ENCODE data around the gene ME2.
A peak's percentile ranks its signal among the peaks of the same experiment; 100 is the strongest.
"Not testable (repeated sequence)": the region's sequence is repeated elsewhere in the genome, so short reads cannot be mapped to it uniquely, and the experiment has no call there.

ME2 gene

DNA sequence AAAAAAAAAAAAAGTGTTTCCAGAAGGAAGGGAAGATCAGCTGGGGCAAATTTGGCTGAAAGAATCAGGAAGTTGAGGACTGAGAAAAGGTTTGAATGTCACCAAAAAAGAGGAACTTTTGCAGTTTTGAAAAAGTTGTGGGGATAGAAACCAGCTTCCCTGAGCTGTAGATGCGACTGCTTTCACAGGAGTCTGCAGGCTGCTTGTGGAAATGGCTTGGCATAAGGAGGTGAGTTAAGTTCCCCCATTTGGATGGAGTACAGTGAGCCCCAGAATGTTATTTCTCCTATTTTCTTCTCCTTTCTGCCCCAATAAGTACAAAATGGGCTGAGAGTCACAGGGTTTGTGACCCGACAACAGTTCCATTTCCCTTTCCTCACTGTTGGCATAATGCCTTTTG, 16.5 kb upstream of the ME2 start:
- DNase-seq: no peak

DNA sequence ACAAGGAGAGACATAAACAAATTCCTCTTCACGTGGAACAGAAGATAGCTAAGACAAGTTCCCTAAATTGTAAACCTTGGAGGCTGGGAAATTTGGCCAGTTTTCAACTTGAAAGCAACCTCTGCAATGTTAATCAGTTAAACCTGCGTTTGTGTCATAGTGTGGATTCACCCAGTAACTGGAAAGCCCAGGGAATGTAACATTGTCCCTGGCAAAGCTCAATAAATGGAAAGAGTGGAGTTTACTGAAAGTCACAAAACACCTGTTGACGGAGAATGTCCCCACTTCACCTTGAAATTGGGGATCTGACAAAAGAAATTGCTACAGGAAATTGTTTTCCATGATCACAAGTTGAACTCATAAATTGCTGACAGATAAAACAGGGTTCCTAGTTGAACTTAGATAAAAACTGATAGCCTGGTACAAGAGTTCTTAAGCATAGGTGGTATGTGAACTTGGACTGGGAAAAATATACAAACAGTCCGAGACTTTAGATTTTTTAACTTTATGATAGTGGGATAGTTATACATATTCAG, 15.0 kb upstream of the ME2 start:
- no peak for DNase-seq

DNA sequence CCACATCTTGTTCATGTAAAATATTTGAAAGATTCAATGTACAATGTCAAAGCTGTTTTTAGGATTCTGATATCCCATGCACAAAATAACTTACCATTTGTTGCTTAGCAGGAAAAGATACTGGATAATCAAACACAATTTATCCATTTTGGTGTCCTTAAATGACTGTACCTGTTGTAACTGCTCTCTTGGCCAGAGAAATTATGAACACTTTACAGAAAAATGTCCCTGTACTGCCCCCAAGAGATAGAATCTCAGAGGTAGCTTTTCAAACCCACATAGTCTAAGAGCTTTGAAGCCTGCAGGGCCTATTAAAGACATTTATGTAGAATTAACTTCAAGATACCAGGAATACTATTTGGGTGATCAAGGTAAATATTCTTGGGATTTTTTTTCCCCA, 12.2 kb upstream of the ME2 start:
- peak in 1 of 5 experiments; percentile 6 for DNase-seq

DNA sequence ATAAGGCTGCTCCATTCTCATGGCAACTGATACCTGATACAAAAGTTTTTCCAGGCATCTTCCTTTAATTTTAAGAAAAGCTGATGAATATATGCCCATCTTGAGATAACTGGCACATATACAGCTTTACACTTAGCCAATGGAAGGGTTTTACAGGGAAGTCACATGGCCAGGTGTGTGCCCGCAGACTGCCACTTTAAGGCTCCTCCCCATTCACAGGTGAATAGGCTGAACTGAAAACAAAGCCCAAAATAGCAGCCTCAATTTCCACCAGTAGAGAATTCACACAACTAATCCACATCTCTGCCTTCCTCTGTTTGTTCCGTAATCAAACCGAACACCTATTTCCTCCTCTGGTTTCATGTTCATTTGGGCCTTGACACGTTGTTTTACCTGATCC, 9.8 kb upstream of the ME2 start:
- DNase-seq: no peak

DNA sequence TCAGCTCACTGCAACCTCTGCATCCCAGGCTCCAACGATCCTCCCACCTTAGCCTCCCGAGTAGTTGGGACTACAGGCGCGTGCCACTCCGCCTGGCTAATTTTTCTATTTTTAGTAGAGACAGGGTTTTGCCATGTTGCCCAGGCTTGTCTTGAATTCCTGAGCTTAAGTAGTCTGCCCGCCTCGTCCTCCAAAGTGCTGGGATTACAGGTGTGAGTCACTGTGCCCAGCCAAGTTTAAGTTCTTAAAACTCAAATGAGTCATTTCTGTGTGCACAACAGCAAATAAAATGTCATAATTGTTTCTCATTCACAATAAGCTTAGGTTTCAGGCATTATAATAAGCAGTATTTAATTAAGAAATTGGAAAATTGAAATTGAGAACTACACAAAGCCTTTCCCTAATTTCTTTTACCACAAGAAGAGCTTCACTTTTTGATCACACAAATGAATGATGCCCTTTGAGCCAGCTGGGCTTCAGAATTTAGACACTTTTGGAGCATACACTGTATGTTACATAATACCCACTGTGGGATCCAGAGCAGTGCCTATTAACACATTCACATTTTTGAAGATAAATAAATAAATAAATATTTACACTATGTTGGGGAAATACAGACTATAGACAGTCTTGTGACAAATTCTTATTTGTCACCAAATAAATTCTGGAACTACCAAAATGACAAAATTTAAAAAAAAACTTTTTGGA, 8.6 kb upstream of the ME2 start:
- DNase-seq: no peak

DNA sequence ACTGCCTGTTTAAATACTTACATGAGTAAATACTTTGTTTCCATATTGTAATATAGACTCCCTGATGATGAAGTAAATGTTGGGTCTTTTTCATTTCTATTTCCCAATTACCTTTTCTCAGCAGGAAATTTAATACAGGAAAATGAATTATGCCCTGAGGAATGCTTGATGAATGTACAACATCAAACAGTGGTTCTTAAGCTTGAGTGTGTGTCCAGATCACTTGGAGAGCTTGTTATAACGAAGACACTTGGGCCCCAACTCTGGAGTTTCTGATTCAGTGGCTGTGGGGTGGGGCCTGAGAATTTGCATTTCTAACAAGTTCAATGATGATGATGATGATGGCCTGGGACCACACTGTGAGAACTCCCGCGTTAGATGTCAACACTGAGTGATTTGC, 7.1 kb upstream of the ME2 start:
- DNase-seq: no peak

DNA sequence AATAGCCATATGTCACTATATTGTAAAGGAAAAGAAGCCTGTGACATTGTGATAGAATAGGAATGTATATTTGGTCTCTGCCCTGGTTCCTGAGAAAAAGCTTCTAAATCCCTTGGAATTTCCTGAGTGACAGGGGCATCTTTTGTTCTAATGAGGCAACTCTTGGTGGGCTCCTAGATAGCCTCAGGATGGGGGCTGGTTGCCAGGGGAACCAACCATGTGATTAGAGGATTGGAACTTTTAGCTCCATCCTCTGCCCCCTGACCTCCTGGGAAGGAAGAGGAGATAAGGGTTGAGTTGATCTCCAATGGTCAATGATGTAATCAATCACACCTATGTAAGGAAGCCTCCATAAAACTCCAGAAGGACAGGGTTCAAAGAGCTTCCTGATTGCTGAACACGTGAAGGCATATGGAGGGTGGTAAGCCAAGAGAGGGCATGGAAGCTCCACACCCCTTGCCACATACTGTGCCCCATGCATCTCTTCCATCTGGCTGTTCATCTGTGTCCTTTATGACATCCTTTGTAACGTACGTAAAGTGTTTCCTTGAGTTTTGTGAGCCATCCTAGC, 2.9 kb upstream of the ME2 start:
- DNase-seq: no peak

DNA sequence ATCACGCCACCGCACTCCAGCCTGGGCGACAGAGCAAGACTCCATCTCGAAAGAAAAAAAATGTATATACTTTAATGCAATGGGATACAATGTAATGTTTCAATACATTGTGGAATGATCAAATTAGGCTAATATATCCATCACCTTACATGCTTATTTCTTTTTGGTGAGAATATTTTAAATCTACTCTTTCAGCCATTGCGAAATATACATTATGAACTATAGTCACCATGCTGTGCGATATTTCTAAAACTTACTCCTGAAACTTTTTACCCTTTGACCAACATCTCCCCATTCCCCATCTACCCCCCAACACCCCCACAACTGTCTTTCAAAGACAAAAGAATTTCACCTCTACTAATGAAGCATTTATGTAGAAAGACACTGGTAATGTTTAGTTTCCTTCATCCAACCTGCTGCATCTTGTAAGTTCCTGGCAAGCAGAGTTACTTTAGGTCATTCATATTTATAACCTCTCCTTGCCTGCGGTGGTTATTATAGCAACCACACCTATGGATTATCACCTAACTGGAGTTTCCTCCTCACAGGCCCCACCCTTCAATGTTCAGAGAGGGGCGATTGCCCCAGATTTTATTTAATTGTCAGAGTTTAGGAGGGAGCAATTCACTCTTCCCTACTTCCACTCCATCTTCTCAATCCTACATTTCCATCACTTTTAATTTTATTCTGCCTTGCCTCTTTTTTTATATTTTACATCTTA, 1.2 kb upstream of the ME2 start:
- DNase-seq: peak in 1 of 5 experiments; percentile 37

DNA sequence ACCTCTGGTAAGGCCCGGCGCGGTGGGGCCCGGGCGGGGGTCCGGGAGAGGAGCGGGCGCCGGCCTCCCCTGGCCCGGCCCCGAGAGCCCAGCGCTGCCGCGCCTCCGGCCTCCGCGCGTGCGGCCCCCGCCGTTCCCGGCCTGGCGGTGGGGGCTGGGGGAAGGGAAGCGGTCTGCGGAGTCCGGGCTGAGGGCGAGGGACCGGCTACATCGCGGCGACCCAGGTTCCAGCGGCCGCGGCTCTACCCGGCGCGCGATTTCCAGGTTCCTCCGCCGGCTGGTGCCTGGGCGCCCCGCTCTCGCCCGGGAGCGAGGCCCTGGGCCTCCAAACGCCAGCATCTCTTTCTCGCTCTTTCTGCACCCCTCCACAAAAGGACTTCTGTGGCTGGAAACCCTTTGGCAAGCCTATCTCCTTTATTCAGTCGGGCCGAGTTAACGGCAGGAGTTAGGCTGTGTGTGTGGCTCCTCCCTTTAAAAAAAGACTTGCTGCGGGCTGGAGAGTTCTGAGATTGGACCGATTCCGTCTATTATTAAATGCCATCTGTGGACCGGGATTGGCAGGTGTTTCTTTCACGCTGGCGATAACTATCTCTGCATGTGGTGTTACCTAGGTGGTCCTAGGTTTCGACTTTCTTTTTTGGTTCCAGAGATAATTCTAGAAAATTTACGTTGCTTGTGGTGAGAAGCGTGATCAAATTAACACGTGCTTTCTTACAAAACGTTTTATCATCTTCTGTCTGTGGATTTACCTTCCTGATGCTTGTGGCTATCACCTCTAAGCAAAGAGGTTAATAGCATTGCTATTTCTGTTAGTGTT, 592 bp downstream of the ME2 start:
- peak in 3 of 5 experiments; percentile 15 to 75 (median 73) for DNase-seq

DNA sequence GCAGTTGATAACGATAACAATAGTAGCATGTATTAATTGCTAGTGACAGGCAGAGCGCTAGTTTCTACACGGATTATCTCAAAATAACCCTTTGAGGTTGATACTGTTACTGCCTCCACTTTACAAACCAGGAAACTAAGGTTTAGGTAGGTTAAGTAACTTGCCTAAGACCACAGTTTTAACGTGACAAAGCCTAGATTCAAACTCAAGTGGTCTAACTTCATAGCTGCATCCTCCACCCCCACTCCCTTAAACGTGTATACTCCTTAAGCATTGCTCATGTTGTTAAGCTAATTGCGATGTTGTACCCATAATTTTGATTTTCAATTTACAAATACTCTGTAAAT, 1.2 kb downstream of the ME2 start:
- no peak for DNase-seq

DNA sequence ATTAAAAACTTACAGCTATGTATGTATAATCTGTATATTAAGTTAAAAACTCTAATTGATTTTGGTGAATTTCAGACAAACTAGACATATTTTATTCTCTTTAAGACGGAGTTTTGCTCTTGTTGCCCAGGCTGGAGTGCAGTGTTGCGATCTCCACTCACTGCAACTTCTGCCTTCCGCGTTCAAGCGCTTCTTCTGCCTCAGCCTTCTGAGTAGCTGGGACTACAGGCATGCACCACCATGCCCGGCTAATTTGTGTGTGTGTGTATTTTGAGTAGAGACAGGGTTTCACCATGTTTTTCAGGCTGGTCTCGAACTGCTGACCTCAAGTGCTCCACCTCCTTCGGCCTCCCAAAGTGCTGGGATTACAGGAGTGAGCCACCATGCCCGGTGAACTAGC, 2.0 kb downstream of the ME2 start:
- not testable (repeated sequence) for DNase-seq

DNA sequence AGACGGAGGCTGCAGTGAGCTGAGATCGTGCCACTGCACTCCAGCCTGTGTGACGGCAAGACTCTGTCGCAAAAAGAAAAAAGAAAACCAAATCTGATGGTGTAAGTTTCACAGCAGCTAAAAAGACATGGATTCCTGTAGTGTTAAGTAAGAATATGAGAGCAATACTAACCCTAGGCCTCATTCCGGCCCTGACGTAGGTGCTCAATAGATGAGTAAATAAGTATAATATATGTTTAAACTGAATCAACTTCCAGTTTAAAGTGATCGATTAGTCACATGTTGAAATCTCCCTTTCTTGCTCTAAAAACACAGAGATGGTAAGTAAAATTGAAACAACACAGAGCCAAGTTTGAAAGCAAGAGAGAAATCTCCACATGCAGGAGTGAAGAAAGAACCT, 8.0 kb downstream of the ME2 start:
- no peak for DNase-seq

DNA sequence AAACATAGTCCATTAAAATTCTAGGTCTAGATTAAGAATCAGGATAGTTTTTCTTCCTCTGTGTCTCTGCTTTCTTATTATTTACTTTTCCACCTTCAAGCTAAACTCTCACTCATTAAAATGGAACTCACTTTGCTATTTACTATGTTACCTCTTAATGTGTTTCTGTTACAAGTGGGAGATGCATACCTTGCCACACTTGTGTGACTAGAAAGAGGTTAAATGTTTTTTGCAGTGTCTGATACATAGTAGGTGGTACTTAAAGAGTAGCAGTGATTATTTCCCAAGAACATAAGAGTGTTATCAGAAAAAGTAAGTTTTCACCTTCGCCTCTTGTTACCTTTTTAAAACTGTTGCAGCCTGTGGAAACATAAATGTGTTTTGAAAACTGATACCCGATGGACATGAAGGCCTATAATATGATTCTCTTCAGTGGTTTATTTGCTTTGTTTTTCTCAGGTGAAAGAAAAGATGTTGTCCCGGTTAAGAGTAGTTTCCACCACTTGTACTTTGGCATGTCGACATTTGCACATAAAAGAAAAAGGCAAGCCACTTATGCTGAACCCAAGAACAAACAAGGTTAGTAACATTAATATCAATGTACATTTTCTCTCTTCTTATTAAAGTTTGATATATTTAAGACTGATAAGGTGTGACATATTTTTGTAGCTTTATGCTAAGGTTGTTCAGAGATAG, 16.6 kb downstream of the ME2 start:
- DNase-seq: no peak

DNA sequence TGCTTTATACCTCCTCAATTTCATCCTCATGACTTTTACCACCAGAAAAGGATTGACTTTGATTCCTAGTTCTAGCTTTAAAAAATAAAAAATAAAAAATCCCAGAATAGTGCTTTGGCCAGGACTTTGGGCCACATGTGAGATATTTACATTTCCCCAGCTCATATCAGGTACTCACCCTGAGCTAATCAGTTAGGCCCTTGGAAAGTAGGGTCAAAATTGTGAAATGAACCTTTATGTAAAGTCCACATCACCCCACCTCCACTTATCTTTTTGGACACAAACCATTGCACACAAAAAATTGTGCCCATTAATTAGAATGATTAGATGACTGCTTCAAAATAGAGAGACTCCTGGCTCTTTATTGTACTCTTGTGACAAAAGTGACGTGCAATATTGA, 17.2 kb downstream of the ME2 start:
- no peak for DNase-seq

DNA sequence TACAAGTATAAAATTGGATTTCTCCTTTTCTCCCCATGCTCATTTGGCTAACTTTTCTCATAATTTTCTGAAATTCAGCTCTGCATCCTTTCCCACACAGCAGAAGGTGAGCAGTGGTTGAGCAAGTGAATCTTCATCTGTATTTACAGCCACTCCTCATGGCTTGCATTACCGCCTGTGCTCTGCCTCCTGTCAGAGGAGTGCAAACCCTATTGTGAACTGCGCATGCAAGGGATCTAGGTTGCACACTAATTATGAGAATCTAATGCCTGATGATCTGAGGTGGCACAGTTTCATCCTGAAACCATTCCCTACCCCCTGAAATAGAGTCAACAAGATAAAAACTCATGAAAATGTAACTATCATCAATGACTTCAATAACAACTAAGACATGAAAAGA, 20.0 kb downstream of the ME2 start:
- no peak for DNase-seq

DNA sequence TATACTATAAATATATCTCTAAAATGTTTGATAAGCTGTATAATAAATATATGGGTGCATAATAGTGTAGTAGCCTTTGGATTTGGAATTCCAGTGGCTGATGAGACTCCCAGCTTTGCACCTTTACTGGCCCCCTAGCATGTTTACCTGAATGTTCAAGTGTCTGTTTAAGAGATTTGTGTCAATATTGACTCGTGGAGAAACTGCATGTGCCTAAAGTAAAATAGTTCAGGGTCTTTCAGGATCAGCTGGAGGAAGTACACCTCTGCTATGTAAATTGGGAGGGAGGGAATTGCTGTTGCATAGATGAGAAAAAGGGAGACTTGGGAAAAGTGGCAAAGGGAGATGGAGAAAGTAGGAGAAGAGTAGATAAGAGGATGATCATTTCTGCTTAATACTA, 23.9 kb downstream of the ME2 start:
- no peak for DNase-seq

DNA sequence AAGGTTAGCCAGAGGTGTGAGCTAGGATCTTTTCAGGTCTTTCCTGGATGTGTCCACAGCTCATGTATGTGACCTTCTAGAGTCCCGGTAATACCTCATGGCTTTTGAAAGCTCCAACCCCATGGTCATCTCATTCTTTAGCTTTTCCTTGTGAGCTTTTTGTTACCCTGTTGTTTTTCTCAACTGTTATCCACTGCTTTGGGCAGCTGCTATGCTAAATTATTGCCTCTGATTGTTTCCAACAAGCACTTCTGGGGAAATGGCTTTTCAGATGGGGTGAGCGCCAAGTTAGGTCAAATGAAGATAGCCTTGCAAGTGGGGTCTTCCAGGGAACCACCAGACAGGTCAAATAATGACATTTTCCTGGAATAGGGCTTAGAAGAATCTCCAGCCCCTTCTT, 27.9 kb downstream of the ME2 start:
- no peak for DNase-seq

DNA sequence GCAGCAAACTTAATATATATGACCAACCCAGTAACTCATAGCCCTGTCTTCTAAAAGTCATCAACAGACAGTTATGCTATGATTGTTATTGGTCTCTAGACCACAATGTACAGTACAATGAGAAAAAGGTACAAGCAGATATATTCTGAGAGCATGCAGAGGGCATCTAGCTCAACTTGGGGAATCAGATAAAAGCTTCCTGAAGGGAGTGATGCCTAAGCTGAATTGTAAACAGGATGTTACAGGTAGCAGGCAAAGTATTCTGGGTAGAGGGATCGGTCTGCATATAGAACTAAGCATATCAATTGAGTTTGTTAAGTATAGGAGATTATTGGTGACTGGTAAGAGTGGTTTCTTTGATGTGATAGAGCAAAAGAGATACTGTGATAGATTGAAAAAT, 30.3 kb downstream of the ME2 start:
- DNase-seq: peak in 1 of 5 experiments; percentile 64

DNA sequence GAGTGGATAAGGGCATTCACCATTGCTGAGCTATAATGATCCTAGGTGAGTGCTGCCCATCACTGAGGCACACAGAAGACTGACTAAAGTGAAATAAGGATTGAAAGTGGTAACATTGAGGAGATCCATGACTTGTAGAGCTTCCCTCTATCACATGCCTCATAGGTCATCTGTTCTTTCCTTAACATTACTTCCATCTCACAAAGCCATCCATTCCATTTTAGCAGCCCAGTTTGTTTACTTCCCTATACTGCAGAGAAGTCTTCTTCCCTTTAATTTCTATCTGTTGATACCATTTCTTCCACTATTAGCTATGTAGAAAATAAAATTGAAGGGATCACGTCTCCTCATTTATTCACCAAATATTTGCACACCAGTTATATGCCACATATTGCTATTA, 32.1 kb downstream of the ME2 start:
- DNase-seq: no peak

DNA sequence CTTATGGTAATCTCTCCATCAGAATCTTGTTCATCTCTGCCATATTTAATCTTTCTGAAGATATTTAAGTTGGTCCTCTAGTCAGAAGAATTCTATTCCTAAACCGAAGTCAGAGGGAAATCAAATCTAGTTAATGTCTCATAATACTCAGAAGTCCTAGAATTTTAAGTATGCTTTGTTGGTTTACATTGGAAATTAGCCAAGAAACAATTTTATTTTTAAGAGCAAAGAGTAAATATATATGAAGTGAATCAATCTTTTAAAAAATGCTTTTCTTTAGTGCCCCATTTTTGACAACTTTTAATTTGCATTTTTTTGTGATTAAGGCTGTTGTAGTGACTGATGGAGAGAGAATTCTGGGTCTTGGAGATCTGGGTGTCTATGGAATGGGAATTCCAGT, 38.1 kb downstream of the ME2 start:
- DNase-seq: no peak

DNA sequence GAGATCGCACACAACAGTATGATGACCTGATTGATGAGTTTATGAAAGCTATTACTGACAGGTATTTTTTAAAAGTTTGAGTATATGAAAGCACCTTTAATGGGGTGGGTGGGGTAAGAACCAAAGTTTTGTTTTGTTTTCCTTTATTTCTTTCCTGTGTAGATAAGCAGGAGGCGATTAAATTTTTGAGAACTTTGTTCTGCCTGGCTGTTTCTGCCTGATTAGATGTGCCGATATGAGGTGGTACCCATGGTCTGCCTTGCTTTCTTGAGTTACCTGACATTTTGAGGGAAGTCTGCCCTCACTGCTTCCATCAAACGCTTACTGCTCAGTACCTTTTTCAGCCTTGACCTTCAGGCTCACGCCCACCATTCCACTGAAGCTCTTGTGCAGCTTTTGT, 39.2 kb downstream of the ME2 start:
- DNase-seq: no peak

DNA sequence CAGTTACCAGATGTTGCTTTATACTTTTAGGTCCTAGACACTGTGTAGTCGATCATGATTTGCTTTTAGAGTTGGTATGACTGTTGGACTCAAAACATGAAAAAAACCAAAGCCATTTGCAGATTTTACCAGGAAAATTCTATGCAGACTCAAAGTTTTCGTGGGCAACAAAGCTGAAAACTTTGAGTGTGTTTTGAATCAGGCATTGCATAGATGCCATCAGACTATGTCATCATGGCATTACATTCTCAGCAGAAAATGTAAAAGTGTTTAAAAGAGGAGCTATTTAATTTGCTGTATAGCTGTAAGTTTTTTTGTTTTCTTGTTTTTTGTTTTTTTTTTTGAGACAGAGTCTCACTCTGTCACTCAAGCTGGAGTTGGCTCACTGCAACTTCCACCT, 45.5 kb downstream of the ME2 start:
- no peak for DNase-seq

DNA sequence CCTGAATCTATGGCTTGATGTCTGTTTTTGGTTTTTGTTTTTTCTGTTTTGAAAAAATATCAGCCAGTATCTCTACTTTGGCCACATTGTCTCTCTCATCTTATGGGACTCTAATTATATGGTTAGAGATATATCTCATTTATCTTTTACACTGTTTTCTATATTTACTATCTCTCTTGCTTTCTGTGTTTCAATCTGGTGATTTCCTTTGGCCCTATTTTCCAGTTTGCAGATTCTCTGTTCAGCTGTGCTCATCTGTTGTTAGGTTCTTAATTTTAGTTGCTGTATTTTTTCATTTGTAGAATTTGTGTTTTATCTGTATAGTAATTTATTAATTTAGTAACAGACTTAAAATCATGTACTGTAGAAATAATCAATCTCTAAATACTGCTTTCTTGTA, 47.6 kb downstream of the ME2 start:
- no peak for DNase-seq

All from T-helper 2 cell (primary cell).